ENCODE data around the gene IRS2.

DNA sequence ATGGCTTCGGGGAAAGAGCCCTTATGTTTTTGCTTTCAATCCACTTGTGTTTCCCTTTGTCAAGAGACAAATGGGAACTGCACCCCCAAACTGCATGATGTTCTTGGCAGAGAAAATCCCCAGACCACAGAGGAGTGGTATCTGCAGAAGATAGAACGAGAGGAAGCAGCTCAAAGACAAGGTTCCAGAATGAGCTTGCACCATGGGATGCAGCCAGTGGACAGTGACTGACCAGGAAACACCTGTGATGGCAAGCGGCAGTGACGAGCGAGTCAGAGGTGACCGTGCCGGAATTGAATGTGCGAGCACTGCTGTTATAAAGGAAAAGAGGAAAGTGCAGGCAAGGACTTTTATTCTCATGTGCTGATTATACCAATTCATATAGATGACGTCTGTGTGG, 46.3 kb downstream of the IRS2 start:
- TF ChIP-seq, protein P1, sequence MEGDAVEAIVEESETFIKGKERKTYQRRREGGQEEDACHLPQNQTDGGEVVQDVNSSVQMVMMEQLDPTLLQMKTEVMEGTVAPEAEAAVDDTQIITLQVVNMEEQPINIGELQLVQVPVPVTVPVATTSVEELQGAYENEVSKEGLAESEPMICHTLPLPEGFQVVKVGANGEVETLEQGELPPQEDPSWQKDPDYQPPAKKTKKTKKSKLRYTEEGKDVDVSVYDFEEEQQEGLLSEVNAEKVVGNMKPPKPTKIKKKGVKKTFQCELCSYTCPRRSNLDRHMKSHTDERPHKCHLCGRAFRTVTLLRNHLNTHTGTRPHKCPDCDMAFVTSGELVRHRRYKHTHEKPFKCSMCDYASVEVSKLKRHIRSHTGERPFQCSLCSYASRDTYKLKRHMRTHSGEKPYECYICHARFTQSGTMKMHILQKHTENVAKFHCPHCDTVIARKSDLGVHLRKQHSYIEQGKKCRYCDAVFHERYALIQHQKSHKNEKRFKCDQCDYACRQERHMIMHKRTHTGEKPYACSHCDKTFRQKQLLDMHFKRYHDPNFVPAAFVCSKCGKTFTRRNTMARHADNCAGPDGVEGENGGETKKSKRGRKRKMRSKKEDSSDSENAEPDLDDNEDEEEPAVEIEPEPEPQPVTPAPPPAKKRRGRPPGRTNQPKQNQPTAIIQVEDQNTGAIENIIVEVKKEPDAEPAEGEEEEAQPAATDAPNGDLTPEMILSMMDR (IDR thresholded peaks at IDR 0.05), result no peak
- no peak for TF ChIP-seq POLR2A (IDR thresholded peaks at IDR 0.05)
